ENCODE data around the gene UBE2G2.

Gene UBE2G2

GRCh38 chr21:44762221-44763049 lies 39.2 kb downstream of the UBE2G2 start:
- DNase-seq: no peak

- no peak for DNase-seq
Observed at GRCh38 chr21:44761747-44762208, 39.8 kb downstream of the UBE2G2 start.

- DNase-seq: no peak
Observed at GRCh38 chr21:44761011-44761729, 40.5 kb downstream of the UBE2G2 start.

GRCh38 chr21:44760376-44760775 lies 41.2 kb downstream of the UBE2G2 start:
- DNase-seq: no peak

GRCh38 chr21:44759628-44760285 lies 41.9 kb downstream of the UBE2G2 start:
- no peak for DNase-seq

GRCh38 chr21:44758781-44759627 lies 42.6 kb downstream of the UBE2G2 start:
- DNase-seq: no peak

DNA sequence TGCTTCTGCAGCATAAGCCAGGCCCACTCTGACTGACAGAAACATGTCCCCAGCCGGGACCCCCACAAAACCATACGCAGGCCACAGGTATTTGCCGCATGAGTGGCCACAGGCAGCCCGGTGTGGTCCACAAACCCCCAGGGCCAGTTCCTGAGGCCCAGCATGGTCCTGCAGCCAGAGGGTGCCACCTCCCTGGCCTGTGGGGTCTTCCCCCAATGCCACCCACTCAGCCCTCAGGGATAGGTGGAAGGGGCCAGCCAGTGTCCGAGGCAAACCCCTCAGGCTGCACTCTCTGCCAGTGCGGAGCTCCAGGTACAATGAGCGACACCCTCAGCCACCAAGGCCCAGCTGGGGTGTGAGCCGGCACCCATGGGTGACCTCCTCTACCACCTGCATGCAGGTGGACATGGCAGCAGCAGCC lies 43.5 kb downstream of the UBE2G2 start:
- DNase-seq: no peak

DNA sequence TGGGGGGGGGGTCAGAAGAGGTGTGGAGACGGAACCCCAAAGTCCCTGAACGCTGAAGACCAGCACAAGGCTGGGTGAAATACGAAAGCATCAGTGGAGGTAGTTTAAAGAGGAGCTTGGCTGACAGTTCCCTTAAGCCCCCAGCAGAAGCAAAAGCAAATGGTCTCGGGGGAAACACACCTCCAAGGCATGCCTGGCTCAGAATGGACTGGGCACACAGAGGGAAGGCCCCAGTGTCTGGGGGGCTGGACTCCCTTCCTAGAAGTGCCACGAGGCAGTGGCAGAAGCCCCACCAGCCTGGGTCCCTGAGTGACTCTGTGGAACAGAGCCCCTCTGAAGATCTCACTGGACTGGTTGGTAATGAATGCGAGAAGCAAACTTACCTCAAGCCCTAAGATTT lies 43.9 kb downstream of the UBE2G2 start:
- no peak for DNase-seq

- DNase-seq: no peak
Observed at GRCh38 chr21:44756423-44757185, 45.0 kb downstream of the UBE2G2 start.

DNA sequence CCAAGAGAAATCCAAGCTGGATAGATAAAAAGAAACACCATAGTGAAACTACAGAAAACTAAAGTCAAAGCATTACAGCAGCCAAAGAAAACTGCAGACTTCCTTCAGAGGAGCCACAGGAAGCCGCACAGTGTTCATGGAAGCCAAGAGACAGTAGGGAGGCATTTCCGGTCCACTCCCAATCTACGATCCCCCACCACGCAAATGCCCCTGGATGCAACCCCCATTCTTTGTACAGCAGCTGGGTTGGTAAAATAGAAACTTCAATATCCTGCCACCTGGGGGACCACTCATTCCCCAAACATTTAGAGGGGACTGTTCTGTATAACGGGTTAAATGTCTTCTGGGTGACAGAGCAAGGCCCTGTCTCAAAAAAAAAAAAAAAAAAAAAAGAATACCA lies 46.4 kb downstream of the UBE2G2 start:
- no peak for DNase-seq

- DNase-seq: no peak
Observed at GRCh38 chr21:44753357-44753756, 48.3 kb downstream of the UBE2G2 start.

- DNase-seq: no peak
Observed at GRCh38 chr21:44752671-44753235, 48.9 kb downstream of the UBE2G2 start.

- no peak for DNase-seq
Observed at GRCh38 chr21:44751799-44752636, 49.6 kb downstream of the UBE2G2 start.

GRCh38 chr21:44751186-44751798 lies 50.3 kb downstream of the UBE2G2 start:
- no peak for DNase-seq

- DNase-seq: no peak
Observed at GRCh38 chr21:44750675-44751025, 51.0 kb downstream of the UBE2G2 start.

DNA sequence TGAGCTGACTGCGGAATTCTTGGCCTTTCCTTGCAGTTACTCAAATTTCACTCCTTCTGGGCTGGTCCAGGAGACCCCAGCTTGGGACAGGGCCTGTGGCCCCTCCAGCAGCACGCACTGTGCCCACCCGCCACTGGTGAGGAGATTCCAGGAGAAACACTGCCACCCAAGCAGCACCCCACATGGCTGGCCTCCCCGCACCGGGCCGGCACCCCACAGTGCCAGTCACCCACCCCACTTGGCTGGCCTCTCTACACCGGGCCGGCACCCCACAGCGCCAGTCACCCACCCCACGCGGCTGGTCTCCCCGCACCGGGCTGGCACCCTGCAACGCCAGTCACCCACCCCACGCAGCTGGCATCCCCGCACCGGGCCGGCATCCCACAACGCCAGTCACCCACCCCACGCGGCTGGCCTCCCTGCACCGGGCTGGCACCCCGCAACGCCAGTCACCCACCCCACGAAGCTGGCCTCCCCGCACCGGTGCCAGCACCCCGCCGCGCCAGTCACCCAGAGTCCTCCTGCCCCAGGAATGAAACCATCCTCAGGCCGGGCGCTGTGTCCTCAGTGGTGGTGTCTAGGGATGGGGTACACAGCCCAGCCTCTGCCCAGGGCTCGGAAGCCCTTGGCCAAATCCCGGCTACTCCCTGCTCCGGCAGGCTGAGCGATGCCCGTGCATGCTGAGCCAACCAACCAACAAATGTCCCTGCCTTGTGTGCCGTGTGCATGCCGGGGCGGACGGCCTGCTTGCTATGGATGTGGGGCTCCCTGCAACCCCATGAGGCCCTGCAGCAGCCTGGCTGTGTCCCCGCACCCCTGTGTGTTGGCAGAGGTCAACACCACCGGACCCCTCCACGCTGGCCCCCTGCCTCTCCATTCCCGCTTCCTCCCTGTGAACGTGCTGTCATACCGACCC lies 51.6 kb downstream of the UBE2G2 start:
- no peak for DNase-seq

DNA sequence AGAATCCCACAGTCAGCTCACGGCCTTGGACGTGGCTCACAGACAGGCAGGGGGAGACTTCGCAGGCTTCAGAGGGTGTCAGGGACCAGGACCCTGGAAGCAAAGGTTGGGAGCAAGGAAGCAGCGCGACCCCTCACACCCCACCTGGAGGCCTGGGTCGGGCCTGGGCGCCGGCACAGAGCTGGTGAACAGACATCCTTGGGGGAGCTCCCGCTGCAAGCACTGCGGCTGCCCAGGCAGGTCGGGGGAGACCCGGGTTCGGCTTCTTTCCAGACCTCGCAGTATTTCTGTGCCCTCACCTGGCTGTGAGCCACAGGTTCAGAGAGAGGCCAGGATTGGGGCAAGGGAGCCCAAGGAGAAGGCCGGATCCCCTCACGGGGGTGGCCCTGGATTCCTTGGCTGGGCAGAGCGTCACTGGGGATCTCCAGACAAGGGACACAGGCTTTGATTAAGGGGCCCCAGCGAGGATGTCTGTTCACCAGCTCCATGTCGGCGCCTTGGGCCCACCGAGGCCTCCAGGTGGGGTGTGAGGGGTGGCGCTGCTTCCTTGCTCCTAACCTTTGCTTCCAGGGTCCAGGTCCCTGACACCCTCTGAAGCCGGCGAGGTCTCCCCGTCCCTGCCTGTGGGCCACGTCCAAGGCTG lies 52.4 kb downstream of the UBE2G2 start:
- DNase-seq: no peak

DNA sequence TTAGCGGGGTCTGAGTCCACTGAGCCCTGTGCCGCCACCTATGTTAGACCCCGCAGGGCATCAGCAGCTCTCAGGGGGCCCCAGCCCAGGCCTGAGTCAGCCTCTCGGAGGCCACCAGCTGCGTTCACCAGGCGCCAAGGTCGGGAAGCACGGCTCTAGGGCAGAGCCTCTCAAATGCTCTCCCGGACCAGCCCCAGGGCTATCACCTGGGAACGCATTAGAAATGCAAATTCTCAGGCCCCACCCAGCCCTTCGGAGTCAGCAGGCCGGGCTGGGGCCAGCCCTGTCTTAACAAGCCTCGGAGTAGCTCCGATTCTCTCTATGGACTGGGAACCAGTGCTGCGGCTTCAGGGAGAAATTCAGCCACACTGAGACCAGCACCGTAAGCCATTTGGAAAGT lies 53.0 kb downstream of the UBE2G2 start:
- DNase-seq: no peak
